K562 (cell line): ENCODE data around the gene PTGIR. TPM values are rescaled to one million over a fixed set of nuclear protein-coding genes. Genes with fewer than 3 reads are reported as not detected.

Experiments
- ATF4 ChIP-seq: fragments of 450-650 bp; formaldehyde crosslinking; IDR thresholded peaks from 2 replicates; pipeline ENCODE4 v1.4.0; 2022; ENCODE audit warnings: mild to moderate bottlenecking, moderate library complexity
- CBFA2T2 ChIP-seq: fragments of 450-650 bp; conservative IDR thresholded peaks from 2 replicates; pipeline ENCODE4 v1.6.1; 2017; ENCODE audit warnings: mild to moderate bottlenecking
- CBX1 ChIP-seq: sonication (generic); IDR thresholded peaks from 2 replicates; pipeline ENCODE4 v1.6.1; 2016; ENCODE audit warnings: antibody characterized with exemption, low read depth, mild to moderate bottlenecking
- CHD4 ChIP-seq: fragments of 200-600 bp; sonication (generic); IDR thresholded peaks from 3 replicates; pipeline ENCODE4 v1.6.1; 2012; ENCODE audit warnings: low read depth, mild to moderate bottlenecking, mixed read lengths, low read length, inconsistent platforms; ENCODE audit not compliant: insufficient read depth, insufficient replicate concordance, poor library complexity, severe bottlenecking
- EP300 ChIP-seq: IDR thresholded peaks from 2 replicates; pipeline ENCODE4 v1.6.1; 2012; ENCODE audit warnings: low read length, improper control_type of control experiment
- FOXA3 ChIP-seq, 2 experiments: fragments of 450-650 bp in 1 of 2; sonication (generic) in 1 of 2; formaldehyde crosslinking; IDR thresholded peaks in 1 of 2; conservative IDR thresholded peaks in 1 of 2; 2 replicates each; pipeline versions ENCODE4 v1.4.0 to v1.8.0; 2020 to 2022; ENCODE audit warnings: mild to moderate bottlenecking in 2 of 2, missing genetic modification reagents in 1 of 2
- GTF2B ChIP-seq: IDR thresholded peaks from 2 replicates; pipeline ENCODE4 v1.6.1; 2011; ENCODE audit not compliant: insufficient read length; ENCODE audit errors: extremely low read depth
- HDAC1 ChIP-seq, 2 experiments: fragments of 450-650 bp; IDR thresholded peaks; 2 replicates each; pipeline ENCODE4 v1.6.1; 2016 to 2017; ENCODE audit warnings: inconsistent platforms in 1 of 2, mild to moderate bottlenecking in 1 of 2, moderate library complexity in 1 of 2
- HMGXB4 ChIP-seq: sonication (generic); formaldehyde crosslinking; IDR thresholded peaks from 2 replicates; pipeline ENCODE4 v1.8.1; 2023; ENCODE audit warnings: mild to moderate bottlenecking, missing genetic modification reagents
- HNRNPH1 ChIP-seq: fragments of 200-400 bp; formaldehyde crosslinking; optimal IDR thresholded peaks from 2 replicates; pipeline ENCODE3; 2017; ENCODE audit warnings: low read depth, mild to moderate bottlenecking, low read length, moderate library complexity
- KLF13 ChIP-seq: fragments of 450-650 bp; IDR thresholded peaks from 2 replicates; pipeline ENCODE4 v1.6.1; 2016; ENCODE audit warnings: missing genetic modification characterization, low read depth, mild to moderate bottlenecking, missing compliant biosample characterization, moderate library complexity, borderline replicate concordance
- NEUROD1 ChIP-seq: fragments of 150-350 bp; IDR thresholded peaks from 2 replicates; pipeline ENCODE4 v1.6.1; 2014; ENCODE audit warnings: borderline replicate concordance, low read length, low read depth; ENCODE audit not compliant: partially characterized antibody
- NR4A1 ChIP-seq, 2 experiments: fragments of 250-450 bp in 1 of 2; fragments of 450-650 bp in 1 of 2; sonication (Bioruptor Pico) in 1 of 2; IDR thresholded peaks; 2 replicates each; pipeline versions ENCODE4 v1.4.0 to v1.6.1; 2016 to 2020; ENCODE audit warnings: mild to moderate bottlenecking in 2 of 2, missing compliant biosample characterization in 1 of 2, missing genetic modification characterization in 1 of 2, moderate library complexity in 1 of 2
- PHF21A ChIP-seq: fragments of 450-650 bp; IDR thresholded peaks from 2 replicates; pipeline ENCODE4 v1.6.1; 2017; ENCODE audit warnings: low read depth, borderline replicate concordance
- PKNOX1 ChIP-seq: fragments of 450-650 bp; IDR thresholded peaks from 2 replicates; pipeline ENCODE4 v1.6.1; 2016
- PTBP1 ChIP-seq: fragments of 200-400 bp; formaldehyde crosslinking; IDR thresholded peaks from 2 replicates; pipeline ENCODE4 v1.6.1; 2017; ENCODE audit warnings: low read depth, low read length
- PYGO2 ChIP-seq: fragments of 450-650 bp; IDR thresholded peaks from 2 replicates; pipeline ENCODE4 v1.6.1; 2016; ENCODE audit warnings: mild to moderate bottlenecking, missing genetic modification characterization, moderate library complexity, missing compliant biosample characterization
- SETDB1 ChIP-seq: IDR thresholded peaks from one replicate; pipeline ENCODE4 v1.6.1; 2012; ENCODE audit warnings: low read length, control low read depth, inconsistent platforms
- SNIP1 ChIP-seq: fragments of 450-650 bp; IDR thresholded peaks from 2 replicates; pipeline ENCODE4 v1.7.1; 2017; ENCODE audit warnings: low read depth, mild to moderate bottlenecking
- THRB ChIP-seq: fragments of 450-650 bp; formaldehyde crosslinking; conservative IDR thresholded peaks from 2 replicates; pipeline ENCODE4 v1.4.0; 2022; ENCODE audit warnings: mild to moderate bottlenecking, missing genetic modification characterization
- ZNF140 ChIP-seq: fragments of 250-450 bp; sonication (Bioruptor Pico); IDR thresholded peaks from 2 replicates; pipeline ENCODE4 v1.8.0; 2021; ENCODE audit warnings: moderate library complexity, mild to moderate bottlenecking, inconsistent platforms
- ZNF717 ChIP-seq: fragments of 250-450 bp; sonication (Bioruptor Pico); IDR thresholded peaks from 2 replicates; pipeline ENCODE4 v1.5.0; 2021
- ZSCAN32 ChIP-seq: fragments of 450-650 bp; formaldehyde crosslinking; IDR thresholded peaks from 2 replicates; pipeline ENCODE4 v1.4.0; 2020; ENCODE audit warnings: mild to moderate bottlenecking, moderate library complexity
- polyA plus RNA-seq, 8 experiments: library from polyadenylated mRNA; depleted of rRNA in 4 of 8; stranded (reverse) in 5 of 8; unstranded in 3 of 8; fragments of >200 nt; fragmentation: Nextera tagmentation in 2 of 8; fragmentation: Illumina TruSeq in 1 of 8; extraction: Ambion mirVana in 2 of 8; extraction: Trizol in 1 of 8; gene quantifications; 2 replicates each; pipeline versions ENCODE4 v1.2.1 to v1.2.3, GENCODE V29; 2011 to 2014; ENCODE audit warnings: inconsistent platforms in 1 of 8, missing spikeins in 1 of 8
- total RNA-seq, 7 experiments: library from RNA; depleted of rRNA in 6 of 7; stranded (reverse); fragments of >200 nt in 6 of 7; fragmentation: Illumina TruSeq in 2 of 7; extraction: Trizol in 2 of 7; gene quantifications; 2 replicates each; pipeline versions ENCODE4 v1.2.1 to v1.2.3, GENCODE V29; 2011 to 2021; ENCODE audit warnings: low replicate concordance in 1 of 7

The PTGIR gene
- total and polyA plus RNA-seq, 9 of the 15 experiments (the other 6 are each of a cell fraction or from before 2014, with no cell fraction given), result 0.11 to 3.4 (median 1.1) TPM; not detected in 1

- TF ChIP-seq SETDB1, result no peak
- TF ChIP-seq PTBP1, result no peak
- no peak for TF ChIP-seq CBX1
- TF ChIP-seq ZSCAN32 (CRISPR knock-in tag), result no peak
- TF ChIP-seq HMGXB4, result no peak
- no peak for TF ChIP-seq GTF2B
- TF ChIP-seq NR4A1 (CRISPR knock-in tag; IDR thresholded peaks at IDR 0.05), result no peak
- TF ChIP-seq NR4A1 (tag; IDR thresholded peaks at IDR 0.05), result no peak
- no peak for TF ChIP-seq HDAC1 (IDR thresholded peaks at IDR 0.05)
- no peak for TF ChIP-seq CHD4
- no peak for TF ChIP-seq ZNF140 (CRISPR knock-in tag)
- no peak for TF ChIP-seq NEUROD1
- TF ChIP-seq KLF13 (tag), result no peak
- no peak for TF ChIP-seq PHF21A
- no peak for TF ChIP-seq FOXA3 (CRISPR knock-in tag; conservative IDR thresholded peaks at IDR 0.05 in 1 of 2, IDR thresholded peaks at IDR 0.05 in 1 of 2)
- 0 out of 2 replicates have a peak, but pooled peaks have one; percentile 22 for TF ChIP-seq CBFA2T2
- no peak for TF ChIP-seq HNRNPH1
- TF ChIP-seq PKNOX1, result no peak
- peak; percentile 9; the same call in 1 of the 2 replicates for TF ChIP-seq EP300
- TF ChIP-seq SNIP1, result no peak
- TF ChIP-seq ATF4, result no peak
- TF ChIP-seq THRB (CRISPR knock-in tag), result no peak
- no peak for TF ChIP-seq PYGO2 (tag)
- TF ChIP-seq ZNF717 (CRISPR knock-in tag), result no peak
Measured at GRCh38 chr19:46616631-46617322, 8.1 kb downstream of the PTGIR start (continued).
